OCI-LY1 (cell line): Measurements from ENCODE around the gene ACOT12.

Experiments used
- H2AFZ ChIP-seq: fragments of 200-600 bp; sonication (generic), shearing (Covaris generic); 2 replicates; pipeline ENCODE4 v1.6.0; 2014; ENCODE audit warnings: antibody characterized with exemption, mild to moderate bottlenecking, low read length
- H3F3A ChIP-seq: fragments of 200-600 bp; sonication (generic), shearing (Covaris generic); 2 replicates; pipeline ENCODE4 v1.6.0; 2014; ENCODE audit warnings: mild to moderate bottlenecking, antibody characterized with exemption, low read length, moderate library complexity; ENCODE audit not compliant: insufficient read depth
- H3K27ac ChIP-seq: fragments of 200-600 bp; sonication (generic); 2 replicates; pipeline ENCODE4 v1.5.1; 2014; ENCODE audit warnings: low read length, mixed run types, mild to moderate bottlenecking, low read depth; ENCODE audit not compliant: poor library complexity, severe bottlenecking
- H3K27me3 ChIP-seq: fragments of 200-600 bp; sonication (generic); 2 replicates; pipeline ENCODE4 v1.6.0; 2014; ENCODE audit warnings: antibody characterized with exemption, mild to moderate bottlenecking, low read length, moderate library complexity; ENCODE audit not compliant: insufficient read depth
- H3K36me3 ChIP-seq: fragments of 200-600 bp; sonication (generic); 2 replicates; pipeline ENCODE4 v1.6.1; 2014; ENCODE audit warnings: mild to moderate bottlenecking, antibody characterized with exemption, low read length, moderate library complexity, mixed read lengths; ENCODE audit not compliant: insufficient read depth
- H3K4me1 ChIP-seq: fragments of 200-600 bp; sonication (generic); 2 replicates; pipeline ENCODE4 v1.5.1; 2014; ENCODE audit warnings: mild to moderate bottlenecking, low read length, moderate library complexity; ENCODE audit not compliant: insufficient read depth, severe bottlenecking
- H3K4me2 ChIP-seq: fragments of 200-600 bp; sonication (generic), shearing (Covaris generic); 2 replicates; pipeline ENCODE4 v1.6.1; 2014; ENCODE audit warnings: low read length
- H3K4me3 ChIP-seq: fragments of 200-600 bp; sonication (generic); 2 replicates; pipeline ENCODE4 v1.5.1; 2014; ENCODE audit warnings: low read length, low read depth, mild to moderate bottlenecking, mixed read lengths; ENCODE audit not compliant: poor library complexity, severe bottlenecking
- H3K79me2 ChIP-seq: fragments of 200-600 bp; shearing (Covaris generic); 2 replicates; pipeline ENCODE4 v1.6.1; 2016; ENCODE audit warnings: mixed run types, low read length, mixed read lengths; ENCODE audit not compliant: insufficient read depth
- H3K9ac ChIP-seq: fragments of 200-600 bp; sonication (generic), shearing (Covaris generic); 2 replicates; pipeline ENCODE4 v1.6.1; 2014; ENCODE audit warnings: mild to moderate bottlenecking, low read length, mixed read lengths
- H3K9me2 ChIP-seq: fragments of 200-600 bp; sonication (generic), shearing (Covaris generic); 2 replicates; pipeline ENCODE4 v1.6.1; 2014; ENCODE audit warnings: low read depth, mild to moderate bottlenecking, low read length, mixed read lengths
- H3K9me3 ChIP-seq: fragments of 200-600 bp; shearing (Covaris generic); 2 replicates; pipeline ENCODE4 v1.6.1; 2014; ENCODE audit warnings: low read length, mixed read lengths
- H4K20me1 ChIP-seq: fragments of 200-600 bp; sonication (generic), shearing (Covaris generic); 2 replicates; pipeline ENCODE4 v1.6.0; 2016; ENCODE audit warnings: mild to moderate bottlenecking, low read length; ENCODE audit not compliant: insufficient read depth
- CTCF ChIP-seq: fragments of 200-600 bp; sonication (generic), shearing (Covaris generic); IDR thresholded peaks from 2 replicates; pipeline ENCODE4 v1.5.1; 2017; ENCODE audit warnings: mild to moderate bottlenecking, antibody characterized with exemption, low read length, moderate library complexity, mixed read lengths
- EZH2 ChIP-seq: fragments of 200-600 bp; sonication (generic), shearing (Covaris generic); IDR thresholded peaks from 2 replicates; pipeline ENCODE4 v1.8.0; 2017; ENCODE audit warnings: borderline replicate concordance, mixed run types, mild to moderate bottlenecking, antibody characterized with exemption, low read length, moderate library complexity, mixed read lengths

ACOT12 gene

GRCh38 chr5:81334304-81335061 is 59.5 kb downstream of the ACOT12 start:
- H3K27me3 ChIP-seq, result no peaks in the 10 kb centered on the region
- H3K4me3 ChIP-seq, result no peak overlapping the region
- no peaks in the 10 kb centered on the region for H3K36me3 ChIP-seq
- H2AFZ ChIP-seq, result no peak overlapping the region
- H3F3A ChIP-seq, result no peaks in the 10 kb centered on the region
- no peaks in the 10 kb centered on the region for H3K9me3 ChIP-seq
- no peak overlapping the region for H3K4me2 ChIP-seq
- H3K9ac ChIP-seq, result no peak overlapping the region
- TF ChIP-seq CTCF (no peak), EZH2 (no peak)
- H4K20me1 ChIP-seq, result no peaks in the 10 kb centered on the region
- no peaks in the 10 kb centered on the region for H3K9me2 ChIP-seq
- no peak overlapping the region for H3K27ac ChIP-seq
- H3K79me2 ChIP-seq, result no peaks in the 10 kb centered on the region
- no peaks in the 10 kb centered on the region for H3K4me1 ChIP-seq

GRCh38 chr5:81326554-81326953 is 67.4 kb downstream of the ACOT12 start:
- Histone ChIP-seq H3K4me3 (no peak overlapping the region), H3K27ac (no peak overlapping the region), H3K9ac (no peak overlapping the region), H3F3A (no peaks in the 10 kb centered on the region), H3K4me1 (no peaks in the 10 kb centered on the region), H3K9me2 (no peaks in the 10 kb centered on the region), H3K79me2 (no peaks in the 10 kb centered on the region), H3K27me3 (no peaks in the 10 kb centered on the region), H4K20me1 (no peaks in the 10 kb centered on the region), H3K4me2 (no peak overlapping the region), H3K36me3 (no peaks in the 10 kb centered on the region), H2AFZ (no peak overlapping the region), H3K9me3 (no peaks in the 10 kb centered on the region)
- TF ChIP-seq EZH2, result no peak

- no peak overlapping the region for H3K4me2 ChIP-seq
- H4K20me1 ChIP-seq, result no peaks in the 10 kb centered on the region
- no peak overlapping the region for H3K27ac ChIP-seq
- no peak for TF ChIP-seq CTCF
- no peak for TF ChIP-seq EZH2
- H3K4me1 ChIP-seq, result no peaks in the 10 kb centered on the region
- H3K4me3 ChIP-seq, result no peak overlapping the region
- no peaks in the 10 kb centered on the region for H3K9me2 ChIP-seq
- peaks cover 13% of the 10 kb centered on the region for H3K36me3 ChIP-seq
- H3F3A ChIP-seq, result no peaks in the 10 kb centered on the region
- no peaks in the 10 kb centered on the region for H3K9me3 ChIP-seq
- no peaks in the 10 kb centered on the region for H3K27me3 ChIP-seq
- no peak overlapping the region for H2AFZ ChIP-seq
- H3K9ac ChIP-seq, result no peak overlapping the region
- no peaks in the 10 kb centered on the region for H3K79me2 ChIP-seq
These were observed 76.4 kb downstream of the ACOT12 start for GRCh38 chr5:81317536-81317935.

- no peak overlapping the region for H3K4me2 ChIP-seq
These were observed 77.4 kb downstream of the ACOT12 start for GRCh38 chr5:81316571-81316970.

More at GRCh38 chr5:81316571-81316970, 77.4 kb downstream of the ACOT12 start:
- Histone ChIP-seq H3K79me2 (no peaks in the 10 kb centered on the region), H4K20me1 (no peaks in the 10 kb centered on the region), H2AFZ (no peak overlapping the region), H3K27ac (no peak overlapping the region), H3K36me3 (peaks cover 23% of the 10 kb centered on the region), H3K27me3 (no peaks in the 10 kb centered on the region), H3K4me1 (no peaks in the 10 kb centered on the region), H3F3A (no peaks in the 10 kb centered on the region), H3K9me2 (no peaks in the 10 kb centered on the region), H3K4me3 (no peak overlapping the region), H3K9me3 (no peaks in the 10 kb centered on the region), H3K9ac (no peak overlapping the region)
- TF ChIP-seq CTCF, result no peak
- TF ChIP-seq EZH2, result no peak
